H1 (cell line): ENCODE measurements around the gene GAREM2. TPM values are rescaled to one million over a fixed set of nuclear protein-coding genes. Genes with fewer than 3 reads are reported as not detected.

Experiments used
- CTCF ChIA-PET: fragments of 300-600 bp; sonication (Branson Sonifier 250); formaldehyde crosslinking; loops from one replicate; lab custom pipeline; 2021; ENCODE audit not compliant: partially characterized antibody; lab: Charles Lee
- POLR2A ChIA-PET: fragments of 300-600 bp; sonication (Branson Sonifier 250); formaldehyde crosslinking; loops from one replicate; lab custom pipeline; 2021; ENCODE audit warnings: inconsistent platforms; ENCODE audit not compliant: partially characterized antibody; lab: Charles Lee
- DNase-seq, 2 experiments: peaks; one replicate each; pipeline versions ENCODE4 v3.0.0 to v3.0.0-alpha.2; 2010 to 2022; ENCODE audit warnings: low spot score in 2 of 2, low read depth in 1 of 2, mixed read lengths in 1 of 2
- FAIRE-seq: peaks from 2 replicates; lab custom pipeline; 2011; peaks lifted over from hg19 to GRCh38; lab: Jason Lieb, UNC
- H2AFZ ChIP-seq: 2 replicates; pipeline ENCODE4 v1.8.1; 2012; ENCODE audit warnings: low read length, inconsistent platforms
- H2AK5ac ChIP-seq: 2 replicates; pipeline ENCODE4 v1.6.1; 2013; ENCODE audit warnings: low read depth, low read length
- H2BK120ac ChIP-seq: replicated peaks from 2 replicates; pipeline ENCODE3; 2013; ENCODE audit warnings: low read depth, low read length, inconsistent platforms
- H2BK12ac ChIP-seq: 2 replicates; pipeline ENCODE4 v1.6.1; 2013; ENCODE audit warnings: low read depth, low read length
- H2BK15ac ChIP-seq: 2 replicates; pipeline ENCODE4 v1.6.1; 2013; ENCODE audit warnings: low read length
- H2BK20ac ChIP-seq: 2 replicates; pipeline ENCODE4 v1.6.1; 2013; ENCODE audit warnings: low read length
- H2BK5ac ChIP-seq: 2 replicates; pipeline ENCODE4 v1.6.1; 2013; ENCODE audit warnings: low read depth, low read length
- H3K14ac ChIP-seq: 2 replicates; pipeline ENCODE4 v1.6.1; 2013; ENCODE audit warnings: inconsistent platforms; ENCODE audit not compliant: insufficient read length
- H3K18ac ChIP-seq: 2 replicates; pipeline ENCODE4 v1.6.1; 2013; ENCODE audit warnings: low read length; ENCODE audit errors: extremely low read depth
- H3K23ac ChIP-seq: 2 replicates; pipeline ENCODE4 v1.6.1; 2013; ENCODE audit warnings: inconsistent platforms; ENCODE audit not compliant: insufficient read length
- H3K23me2 ChIP-seq: 2 replicates; pipeline ENCODE4 v1.6.1; 2013; ENCODE audit warnings: low read depth, low read length
- H3K27ac ChIP-seq: 2 replicates; pipeline ENCODE4 v1.6.1; 2011; ENCODE audit warnings: low read depth, low read length, inconsistent platforms
- H3K27me3 ChIP-seq, 4 experiments: replicated peaks in 1 of 4; 1 replicate in 1 of 4; 2 replicates in 3 of 4; pipeline versions ENCODE4 v1.6.1 to v1.8.1; 2011 to 2013; ENCODE audit warnings: low read length in 3 of 4, mild to moderate bottlenecking in 3 of 4, inconsistent platforms in 2 of 4, mixed read lengths in 2 of 4, moderate library complexity in 1 of 4; ENCODE audit not compliant: control insufficient read depth in 3 of 4, insufficient read depth in 3 of 4; ENCODE audit errors: extremely low read depth in 1 of 4
- H3K36me3 ChIP-seq, 4 experiments: 2 replicates each; pipeline versions ENCODE4 v1.6.1 to v1.8.1; 2011 to 2013; ENCODE audit warnings: mild to moderate bottlenecking in 4 of 4, low read length in 3 of 4, moderate library complexity in 2 of 4, control low read depth in 1 of 4, inconsistent platforms in 1 of 4; ENCODE audit not compliant: insufficient read depth in 4 of 4, control insufficient read depth in 2 of 4
- H3K4ac ChIP-seq: replicated peaks from 2 replicates; pipeline ENCODE3; 2013; ENCODE audit warnings: low read length, low read depth, mixed read lengths, inconsistent platforms; ENCODE audit not compliant: insufficient read length
- H3K4me1 ChIP-seq, 4 experiments: replicated peaks in 1 of 4; 1 replicate in 1 of 4; 2 replicates in 3 of 4; pipeline versions ENCODE4 v1.6.1 to v1.8.1; 2011 to 2013; ENCODE audit warnings: low read length in 3 of 4, inconsistent platforms in 2 of 4, mixed read lengths in 1 of 4; ENCODE audit not compliant: insufficient read depth in 4 of 4, control insufficient read depth in 3 of 4
- H3K4me2 ChIP-seq, 2 experiments: 2 replicates each; pipeline versions ENCODE4 v1.6.1 to v1.8.1; 2011 to 2013; ENCODE audit warnings: low read depth in 2 of 2, low read length in 2 of 2, control low read depth in 1 of 2, inconsistent platforms in 1 of 2, mild to moderate bottlenecking in 1 of 2; ENCODE audit not compliant: insufficient read depth in 1 of 2
- H3K4me3 ChIP-seq, 4 experiments: fragments of 200-600, 300-600 bp in 1 of 4; sonication (generic), shearing (Covaris generic), sonication (Bioruptor Twin) in 1 of 4; 2 replicates each; pipeline versions ENCODE4 v1.5.1 to v1.8.1; 2011 to 2016; ENCODE audit warnings: low read length in 4 of 4, low read depth in 3 of 4, control low read depth in 2 of 4, inconsistent platforms in 2 of 4, mild to moderate bottlenecking in 2 of 4, mixed read lengths in 1 of 4, moderate library complexity in 1 of 4; ENCODE audit not compliant: insufficient read depth in 2 of 4; ENCODE audit errors: extremely low read depth in 1 of 4
- H3K56ac ChIP-seq: replicated peaks from 2 replicates; pipeline ENCODE3; 2013; ENCODE audit warnings: low read depth, mild to moderate bottlenecking, mixed read lengths, low read length, inconsistent platforms; ENCODE audit not compliant: insufficient read length
- H3K79me1 ChIP-seq: 2 replicates; pipeline ENCODE4 v1.6.1; 2013; ENCODE audit warnings: low read depth, low read length, control low read depth
- H3K79me2 ChIP-seq, 2 experiments: 2 replicates each; pipeline versions ENCODE4 v1.6.1 to v1.8.1; 2012 to 2013; ENCODE audit warnings: low read length in 2 of 2, mild to moderate bottlenecking in 2 of 2, inconsistent platforms in 1 of 2; ENCODE audit not compliant: insufficient read depth in 2 of 2, control insufficient read depth in 1 of 2
- H3K9ac ChIP-seq, 4 experiments: replicated peaks in 1 of 4; 1 replicate in 1 of 4; 2 replicates in 3 of 4; pipeline versions ENCODE4 v1.6.1 to v1.8.1; 2011 to 2013; ENCODE audit warnings: low read depth in 3 of 4, low read length in 3 of 4, control low read depth in 2 of 4, mild to moderate bottlenecking in 2 of 4, moderate library complexity in 2 of 4, inconsistent platforms in 1 of 4; ENCODE audit errors: extremely low read depth in 1 of 4
- H3K9me3 ChIP-seq, 2 experiments: 2 replicates each; pipeline versions ENCODE4 v1.6.1 to v1.8.1; 2012 to 2013; ENCODE audit warnings: mild to moderate bottlenecking in 2 of 2, moderate library complexity in 2 of 2, control low read depth in 1 of 2, inconsistent platforms in 1 of 2, low read depth in 1 of 2, low read length in 1 of 2, mixed read lengths in 1 of 2; ENCODE audit not compliant: insufficient read depth in 2 of 2
- H4K20me1 ChIP-seq, 2 experiments: replicated peaks in 1 of 2; 2 replicates each; pipeline versions ENCODE3 to v1.8.1; 2011 to 2013; ENCODE audit warnings: inconsistent platforms in 2 of 2, low read length in 2 of 2, mild to moderate bottlenecking in 1 of 2; ENCODE audit not compliant: insufficient read depth in 2 of 2, control insufficient read depth in 1 of 2
- H4K5ac ChIP-seq: 2 replicates; pipeline ENCODE4 v1.6.1; 2013; ENCODE audit warnings: low read length, low read depth, mixed read lengths, inconsistent platforms; ENCODE audit not compliant: insufficient read length
- H4K8ac ChIP-seq: 2 replicates; pipeline ENCODE4 v1.8.0; 2013; ENCODE audit warnings: mild to moderate bottlenecking, moderate library complexity, low read length, inconsistent platforms; ENCODE audit not compliant: insufficient read depth; ENCODE audit errors: extremely low read depth
- H4K91ac ChIP-seq: replicated peaks from 2 replicates; pipeline ENCODE3; 2013; ENCODE audit warnings: low read length, mixed read lengths, inconsistent platforms; ENCODE audit not compliant: insufficient read length
- EP300 ChIP-seq, 2 experiments: IDR thresholded peaks; 1 replicate in 1 of 2; 2 replicates in 1 of 2; pipeline ENCODE4 v1.6.1; 2011 to 2012; ENCODE audit warnings: low read depth in 2 of 2, low read length in 2 of 2, mild to moderate bottlenecking in 2 of 2, borderline replicate concordance in 1 of 2, inconsistent platforms in 1 of 2, moderate library complexity in 1 of 2
- MAFK ChIP-seq: IDR thresholded peaks from 2 replicates; pipeline ENCODE4 v1.6.1; 2012; ENCODE audit warnings: low read depth, mild to moderate bottlenecking, improper control_type of control experiment, low read length
- POLR2A ChIP-seq, 2 experiments: IDR thresholded peaks; 1 replicate in 1 of 2; 2 replicates in 1 of 2; pipeline ENCODE4 v1.6.1; 2011; ENCODE audit warnings: low read depth in 2 of 2, low read length in 2 of 2, mild to moderate bottlenecking in 2 of 2; ENCODE audit errors: control extremely low read depth in 1 of 2
- SAP30 ChIP-seq: fragments of 300-600 bp; sonication (generic); IDR thresholded peaks from 2 replicates; pipeline ENCODE4 v1.7.1; 2012; ENCODE audit warnings: low read length, moderate library complexity, mild to moderate bottlenecking, inconsistent platforms; ENCODE audit not compliant: insufficient read depth, insufficient replicate concordance
- SIRT6 ChIP-seq: IDR thresholded peaks from one replicate; pipeline ENCODE4 v1.7.1; 2012; ENCODE audit warnings: low read length, inconsistent platforms
- SIX5 ChIP-seq: IDR thresholded peaks from 2 replicates; pipeline ENCODE4 v1.6.1; 2011; ENCODE audit warnings: mild to moderate bottlenecking, low read depth, low read length
- SP4 ChIP-seq: IDR thresholded peaks from 2 replicates; pipeline ENCODE4 v1.6.1; 2012; ENCODE audit warnings: low read length, inconsistent platforms
- USF2 ChIP-seq: IDR thresholded peaks from 2 replicates; pipeline ENCODE4 v1.6.1; 2011; ENCODE audit warnings: low read length, improper control_type of control experiment
- WGBS, 2 experiments: shearing (Covaris generic) in 1 of 2; methylation state at CpG; one replicate each; pipeline versions ENCODE4 v1.1.6 to v1.1.7; 2013 to 2015; ENCODE audit warnings: low lambda C conversion rate in 2 of 2, mixed read lengths in 2 of 2, inconsistent platforms in 1 of 2, low coverage in 1 of 2, missing lambda C conversion rate in 1 of 2; ENCODE audit not compliant: insufficient replicate concordance in 2 of 2, insufficient coverage in 1 of 2, insufficient read length in 1 of 2; ENCODE audit errors: extremely low coverage in 1 of 2, missing lambda C conversion rate in 1 of 2; 5-methylcytosine and 5-hydroxymethylcytosine counted together
- polyA plus RNA-seq, 7 experiments: library from polyadenylated mRNA; depleted of rRNA in 3 of 7; stranded (reverse) in 5 of 7; unstranded in 2 of 7; fragments of >200 nt in 5 of 7; fragments of 200-250 nt in 2 of 7; gene quantifications; 1 replicate in 5 of 7; 2 replicates in 1 of 7; 4 replicates in 1 of 7; pipeline versions ENCODE4 v1.2.1 to v1.2.3, GENCODE V29; 2011 to 2013; ENCODE audit warnings: missing spikeins in 2 of 7, mixed read lengths in 2 of 7
- total RNA-seq: library from RNA; stranded (reverse); fragmentation: NEBNext Ultra II Directional; extraction: Animal tissue kit (Norgen Biotek cat#: 25700); gene quantifications from 2 replicates; pipeline ENCODE4 v1.2.1, GENCODE V29; 2021

The GAREM2 gene
- total and polyA plus RNA-seq, 2 of the 8 experiments (the other 6 are each of a cell fraction or from before 2014, with no cell fraction given), result 19.9 TPM

GRCh38 chr2:26130763-26131162, 42.1 kb upstream of the GAREM2 start:
- CTCF ChIA-PET, result interaction anchor here (0.6 to 1.2 kb wide), 2 partner anchors 16 to 139 kb away, joined by 3 read pairs; no protein-coding TSS in a partner anchor
- TF ChIP-seq SAP30, result no peak
- TF ChIP-seq POLR2A (IDR thresholded peaks at IDR 0.05; ENCODE audit: control extremely low read depth in 1 of 2, low read depth in 2 of 2, low read length in 2 of 2), result no peak
- no peak for TF ChIP-seq USF2
- no peak for TF ChIP-seq MAFK
- no peak for TF ChIP-seq EP300 (IDR thresholded peaks at IDR 0.05; ENCODE audit: borderline replicate concordance in 1 of 2, low read depth in 2 of 2, low read length in 2 of 2)
- TF ChIP-seq SIX5, result no peak
- TF ChIP-seq SP4, result no peak
- TF ChIP-seq SIRT6, result no peak

More at GRCh38 chr2:26130763-26131162, 42.1 kb upstream of the GAREM2 start:
- H3K56ac ChIP-seq, result no peak overlapping the region
- H3K14ac ChIP-seq, result no peak overlapping the region
- H3K9me3 ChIP-seq, result no peaks in the 10 kb centered on the region
- H3K27ac ChIP-seq, result no peak overlapping the region
- H2BK15ac ChIP-seq, result no peak overlapping the region
- no peak overlapping the region for H4K91ac ChIP-seq
- H3K23me2 ChIP-seq, result no peaks in the 10 kb centered on the region
- H3K23ac ChIP-seq, result no peak overlapping the region
- no peak overlapping the region for H2BK5ac ChIP-seq
- H3K4me1 ChIP-seq, result peaks cover 0 to 3% (median 0%) of the 10 kb centered on the region in 4 experiments; a peak in 1 of 7 replicates
- H2BK120ac ChIP-seq, result no peak overlapping the region
- FAIRE-seq (no peak), DNase-seq (no peak)
- POLR2A ChIA-PET, result no interaction called here
- no peak overlapping the region for H2AK5ac ChIP-seq
- peaks cover 0 to 27% (median 1%) of the 10 kb centered on the region in 4 experiments; a peak in 2 of 8 replicates for H3K36me3 ChIP-seq
- H2BK12ac ChIP-seq, result no peak overlapping the region
- no peaks in the 10 kb centered on the region; the same call in 1 of the 2 replicates for H3K79me1 ChIP-seq
- no peak overlapping the region for H3K9ac ChIP-seq
- H2BK20ac ChIP-seq, result no peak overlapping the region
- H3K4me2 ChIP-seq, result no peak overlapping the region
- no peak overlapping the region for H4K8ac ChIP-seq
- H4K5ac ChIP-seq, result no peak overlapping the region
- H4K20me1 ChIP-seq, result no peaks in the 10 kb centered on the region
- no peaks in the 10 kb centered on the region for H3K27me3 ChIP-seq
- no peak overlapping the region for H2AFZ ChIP-seq
- H3K79me2 ChIP-seq, result peaks cover 0 to 2% of the 10 kb centered on the region in 2 experiments; a peak in 1 of 4 replicates
- H3K4me3 ChIP-seq, result no peak overlapping the region
- no peak overlapping the region for H3K4ac ChIP-seq
- no peak overlapping the region for H3K18ac ChIP-seq
- 89% methylated on average over 3 of the region's 3 CpGs; no CpG with 5 or more reads in 1 of the 2 experiments for WGBS, 2 experiments
